NCI-H2196 (cell line): ENCODE measurements around the gene PMPCA.
A peak's percentile ranks its signal among the peaks of the same experiment; 100 is the strongest.

Source experiments
- DNase-seq: peaks from one replicate; lab custom pipeline; 2025; ENCODE audit not compliant: unreplicated experiment; lab: John Stamatoyannopoulos, UW

The PMPCA gene

DNA sequence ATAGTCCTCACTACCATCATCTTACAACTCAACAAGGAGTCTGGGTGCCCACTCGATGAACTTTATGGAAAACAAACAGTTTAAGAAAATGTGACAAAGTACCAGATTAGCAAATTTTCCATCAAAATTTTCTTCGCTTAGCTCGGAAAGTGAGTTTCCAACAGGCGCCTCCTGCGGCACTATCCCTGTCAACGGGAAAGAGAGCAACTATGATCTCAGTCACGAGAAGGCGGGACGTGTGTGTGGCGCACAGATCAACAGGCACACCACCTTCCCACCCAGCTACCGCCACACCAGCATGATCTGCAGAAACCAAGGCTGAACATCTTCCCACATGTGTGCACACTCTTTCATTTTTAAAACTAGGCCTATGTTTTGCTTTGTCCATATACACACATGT lies 42.9 kb downstream of the PMPCA start:
- no peak for DNase-seq

DNA sequence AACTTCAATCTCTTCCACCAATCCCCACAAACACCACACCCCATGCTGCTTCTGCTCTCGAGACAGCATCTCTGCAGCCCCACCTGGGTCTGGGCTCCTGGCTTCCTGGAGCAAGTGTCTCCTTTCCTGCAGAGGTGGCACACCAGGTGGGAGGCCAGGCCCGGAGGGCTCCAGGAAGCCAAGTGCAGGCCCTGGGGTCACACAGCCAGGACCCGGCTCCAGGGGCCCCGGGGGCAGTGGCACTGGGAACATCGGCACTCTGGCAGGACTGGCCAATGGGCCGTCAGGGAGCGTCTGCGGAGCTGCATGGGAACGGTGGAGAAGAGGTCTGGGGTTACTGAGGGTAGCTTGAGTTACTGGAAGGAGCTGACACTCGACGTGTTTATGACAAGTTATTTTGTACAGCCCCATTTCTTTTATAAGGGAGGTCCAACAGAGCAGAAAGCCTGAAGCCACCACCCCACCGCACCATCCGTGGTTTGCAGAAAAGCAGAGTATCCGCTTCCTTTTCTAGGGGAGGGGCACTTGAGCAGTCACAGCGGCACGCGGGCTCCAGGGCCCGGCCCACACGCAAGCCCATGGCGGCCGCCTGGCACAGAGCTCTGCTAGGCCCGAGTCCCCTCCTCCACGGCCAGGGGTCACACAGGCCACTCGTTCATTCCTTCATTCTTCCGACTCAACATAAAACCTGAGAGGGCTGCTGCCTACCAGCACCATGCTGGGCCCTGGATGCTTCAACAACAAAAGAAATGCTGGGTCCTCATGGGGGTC lies 43.8 kb downstream of the PMPCA start:
- no peak for DNase-seq

DNA sequence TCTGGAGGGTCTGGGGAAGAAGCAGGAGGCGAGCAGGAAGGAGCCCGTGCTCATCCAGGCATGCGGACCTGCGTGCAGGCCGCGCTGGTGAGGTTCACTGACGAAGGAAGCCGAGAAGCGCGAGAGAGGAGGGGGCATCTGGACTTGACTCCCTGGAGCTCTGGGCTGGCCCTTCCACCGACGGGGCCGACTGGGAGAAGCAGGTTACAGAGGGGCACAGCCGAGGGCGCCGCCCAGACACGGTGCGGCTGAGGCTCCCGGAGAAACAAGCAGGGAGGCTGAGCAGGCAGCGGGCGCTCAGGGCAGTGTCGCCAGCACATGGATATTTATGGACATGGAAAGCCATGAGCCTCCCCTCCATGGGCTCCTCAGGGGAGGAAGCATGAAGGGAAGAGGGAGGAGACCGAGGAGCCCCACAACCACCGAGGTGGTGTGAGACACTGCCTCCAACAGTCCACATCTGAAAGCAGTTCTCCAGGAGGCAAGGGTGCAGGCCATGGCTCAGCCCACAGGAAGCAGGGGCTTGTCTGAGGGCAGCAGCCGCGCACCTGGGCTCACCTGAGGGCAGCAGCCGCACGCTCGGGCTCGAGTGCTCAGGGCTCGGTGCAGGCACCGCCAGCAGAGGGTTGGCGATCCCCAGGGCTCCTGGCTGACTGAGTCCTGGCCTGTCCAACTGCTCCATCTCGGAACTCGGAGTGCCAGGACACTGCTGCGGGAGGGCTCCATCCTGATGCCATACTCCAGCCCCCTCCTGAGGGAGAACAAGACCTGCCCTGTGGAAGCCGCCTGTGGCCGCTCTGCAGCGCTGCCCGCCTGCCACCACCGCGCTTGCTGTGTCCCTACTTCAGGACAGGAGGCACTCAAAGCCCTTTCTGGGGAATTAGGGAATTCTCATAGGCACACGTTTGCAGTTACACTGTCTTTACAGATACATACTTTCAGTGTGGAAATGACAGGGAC lies 44.9 kb downstream of the PMPCA start:
- DNase-seq: no peak

DNA sequence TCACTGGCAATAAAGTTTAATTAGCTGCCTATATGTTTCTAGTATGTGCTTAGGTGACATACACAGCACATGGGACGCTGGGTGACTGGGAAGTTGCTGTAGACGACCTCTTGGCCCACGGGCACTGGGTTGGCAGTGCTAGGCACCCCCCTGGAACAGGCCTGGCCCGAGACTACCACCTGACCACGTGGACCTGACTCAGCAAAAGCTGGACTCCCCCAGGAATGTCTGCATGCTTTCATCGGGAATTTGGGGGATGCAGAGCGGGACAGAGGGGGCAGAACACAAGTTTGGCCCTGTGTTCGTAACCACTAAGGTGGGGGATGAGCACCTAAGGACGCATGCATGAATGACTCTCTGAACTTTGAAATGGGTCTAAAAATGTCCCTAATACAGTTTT lies 45.8 kb downstream of the PMPCA start:
- DNase-seq: no peak

DNA sequence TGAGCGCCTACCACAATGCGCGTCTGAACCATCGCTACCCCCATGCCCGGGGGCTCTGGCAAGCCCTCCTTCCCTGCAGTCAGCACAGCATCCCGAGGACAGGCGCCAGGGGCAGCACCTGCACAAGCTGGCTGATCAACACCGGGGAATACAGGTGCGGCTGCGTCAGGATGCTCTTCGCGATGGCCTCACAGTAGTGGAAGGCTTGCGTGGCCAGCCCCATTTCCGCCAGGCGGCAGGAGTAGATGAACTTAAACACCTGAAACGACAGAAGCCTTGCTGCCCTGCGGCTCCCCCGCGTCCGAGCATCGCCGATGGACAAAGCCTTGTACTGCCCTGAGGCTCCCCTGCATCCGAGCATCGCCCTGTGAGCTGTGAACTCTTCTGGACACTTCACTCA lies 46.9 kb downstream of the PMPCA start:
- DNase-seq: no peak

DNA sequence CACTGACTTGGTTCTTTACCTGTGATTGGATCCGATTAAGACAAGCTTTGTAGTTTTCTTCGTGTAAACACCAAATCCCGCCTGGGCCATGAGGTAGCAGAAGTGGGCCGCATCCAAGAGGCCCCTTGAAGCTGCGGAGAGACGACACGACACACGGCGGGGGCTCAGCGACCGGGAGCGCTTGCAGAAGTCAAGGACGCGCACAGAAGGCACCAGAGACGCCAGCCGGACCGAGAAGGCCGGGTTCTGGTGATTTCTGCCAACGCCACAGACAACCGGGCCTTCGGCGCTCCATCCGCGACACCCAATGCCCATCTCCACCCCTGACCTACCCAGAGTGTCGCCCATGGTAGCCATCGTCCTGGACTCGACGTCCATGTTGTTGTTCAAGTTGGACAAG lies 49.0 kb downstream of the PMPCA start:
- DNase-seq: no peak

DNA sequence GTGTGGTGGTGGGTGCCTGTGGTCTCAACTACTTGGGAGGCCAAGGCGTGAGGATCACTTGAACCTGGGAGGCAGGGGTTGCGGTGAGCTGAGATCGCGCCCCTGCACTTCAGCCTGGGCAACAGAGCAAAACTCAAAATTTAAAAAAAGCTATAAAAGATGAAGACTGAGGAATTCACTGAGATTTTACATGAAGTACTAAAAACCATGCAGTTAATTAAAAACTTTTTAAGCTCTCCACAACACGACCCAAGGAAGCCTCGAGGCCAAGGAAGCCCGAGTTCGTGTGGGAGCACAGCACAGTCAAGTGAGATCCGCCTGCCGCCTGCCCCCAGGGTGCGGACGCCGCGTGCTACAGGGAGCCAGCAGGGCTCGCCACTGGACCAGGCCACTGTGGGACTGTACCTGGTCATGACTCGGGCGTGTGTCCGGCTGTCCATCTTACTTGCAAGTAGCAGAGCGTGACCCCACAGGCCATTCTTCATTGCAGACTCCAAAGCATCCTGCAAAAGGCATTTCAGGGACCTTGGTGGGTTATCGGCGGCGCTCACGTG lies 50.4 kb downstream of the PMPCA start:
- DNase-seq: no peak

DNA sequence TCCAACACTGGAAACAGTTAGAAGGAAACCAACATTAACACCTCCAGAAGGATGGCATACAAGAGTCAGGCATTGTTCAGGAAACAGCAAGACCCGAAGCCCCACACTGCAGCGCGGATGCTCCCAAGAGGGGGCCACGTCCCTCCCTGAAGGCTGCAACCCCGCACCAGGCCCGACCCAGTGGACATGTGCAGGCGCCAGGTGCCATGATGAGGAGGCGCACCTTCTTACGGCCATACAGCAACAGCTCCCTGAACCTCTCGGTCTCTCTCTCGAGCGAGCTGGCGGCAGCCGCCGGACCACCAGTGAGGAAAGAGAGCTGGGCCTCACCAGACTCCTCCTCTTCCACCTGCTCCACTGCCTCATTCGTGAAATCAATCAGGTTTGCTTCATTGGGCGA lies 52.2 kb downstream of the PMPCA start:
- no peak for DNase-seq

DNA sequence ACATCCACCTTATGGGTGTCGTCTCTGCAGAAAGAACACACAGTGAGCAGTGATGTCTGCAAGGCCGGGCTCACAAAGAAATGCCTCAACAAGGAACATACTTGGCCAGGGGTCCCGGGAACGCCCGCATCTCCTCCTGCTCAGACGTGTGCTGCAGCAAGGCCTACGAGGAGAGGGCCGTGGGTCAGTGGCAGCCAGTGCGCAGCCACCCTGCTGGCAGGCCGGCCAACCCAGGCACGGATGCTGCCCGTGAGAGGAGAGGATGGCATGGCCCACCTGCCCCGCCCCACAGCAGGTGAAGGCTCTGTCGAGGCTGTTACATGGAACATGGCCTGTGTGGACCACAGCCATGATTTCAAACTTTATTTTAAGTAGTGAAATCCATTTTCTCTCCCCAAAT lies 53.1 kb downstream of the PMPCA start:
- no peak for DNase-seq

DNA sequence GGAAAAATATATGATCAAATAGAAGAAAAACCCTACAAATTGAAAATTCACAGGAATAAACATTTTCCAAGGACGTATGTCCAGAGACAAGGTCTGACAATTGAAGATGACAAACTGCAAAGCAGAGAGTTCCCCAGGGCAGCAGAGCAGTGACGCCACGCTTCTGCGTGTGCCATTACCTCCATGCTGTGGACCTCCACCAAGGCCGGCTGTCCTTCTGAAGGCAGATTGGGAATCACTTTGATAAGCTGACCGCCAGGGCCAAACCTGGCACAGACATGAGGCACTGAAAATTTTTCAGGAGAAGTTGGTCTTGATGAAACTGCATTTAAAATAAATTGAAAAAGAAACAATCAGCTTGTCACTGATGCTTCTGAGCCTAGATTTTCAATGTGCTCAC lies 53.8 kb downstream of the PMPCA start:
- no peak for DNase-seq

DNA sequence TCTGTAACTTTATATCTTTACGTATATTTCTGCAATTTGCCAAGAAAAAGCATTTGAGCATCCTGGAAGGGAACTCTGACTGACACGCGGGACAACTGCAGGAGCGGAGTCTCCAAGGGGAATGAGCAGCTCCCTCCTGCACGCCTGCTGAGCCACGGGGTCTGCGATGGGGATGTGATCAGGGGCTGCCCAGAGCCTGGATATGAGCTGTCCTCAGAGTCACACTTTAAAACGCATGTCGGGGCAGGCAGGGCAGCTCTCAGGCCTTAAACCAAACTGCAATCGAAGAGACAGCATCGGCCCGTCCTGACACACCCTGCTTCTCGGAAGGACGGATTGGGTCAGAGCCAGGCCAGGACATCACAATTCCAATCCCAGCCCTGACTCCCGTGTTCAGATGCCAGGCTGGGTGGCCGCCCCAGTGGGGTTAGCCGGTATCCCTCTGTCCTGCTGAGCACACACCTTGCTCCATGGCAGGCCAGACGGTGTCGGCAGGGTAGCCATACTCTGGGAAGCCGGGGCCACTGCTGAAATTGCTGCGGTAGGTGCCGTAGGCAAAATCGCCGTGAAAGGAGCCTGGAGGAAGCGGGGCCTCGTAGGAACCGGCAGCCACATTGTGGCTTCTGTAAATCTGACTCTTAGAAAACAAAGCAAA lies 55.2 kb downstream of the PMPCA start:
- DNase-seq: no peak

DNA sequence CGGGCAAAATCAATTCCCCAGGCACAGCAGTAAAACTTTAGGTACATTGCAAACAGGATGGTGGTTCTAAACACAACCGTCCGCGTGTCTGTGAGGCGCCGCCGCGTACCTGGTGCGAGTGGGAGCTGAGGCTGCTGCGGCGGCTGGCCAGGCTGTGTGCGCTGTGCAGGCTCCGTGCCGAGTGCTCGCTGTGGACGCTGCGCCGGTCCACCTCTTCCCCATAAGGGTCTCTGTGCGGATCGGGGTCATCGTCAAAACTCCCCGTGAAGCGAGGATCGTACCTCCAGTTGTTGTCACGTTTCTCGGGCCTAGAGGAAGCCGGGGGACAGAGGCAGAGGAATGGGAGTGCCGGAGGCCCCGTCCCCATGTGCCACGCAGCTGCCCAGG lies 55.7 kb downstream of the PMPCA start:
- DNase-seq: no peak

DNA sequence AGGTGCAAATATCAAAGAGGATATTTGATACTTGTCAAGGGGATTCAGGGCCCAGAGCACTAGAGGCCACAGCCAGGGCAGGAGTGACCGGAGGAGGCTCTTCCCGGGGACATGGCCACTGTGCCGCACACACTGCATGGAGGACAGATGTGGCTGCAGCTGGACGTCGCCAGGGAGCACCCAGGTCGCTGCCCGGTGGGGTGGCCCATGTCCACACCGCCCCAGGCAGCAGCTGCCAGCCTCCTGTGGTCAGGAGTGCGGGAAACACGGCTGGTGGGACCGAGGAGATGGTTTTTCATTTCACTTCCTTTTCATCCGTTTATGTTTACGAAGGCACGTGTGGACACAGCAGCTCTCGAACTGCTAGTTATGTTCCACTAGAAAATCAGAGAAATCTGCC lies 57.3 kb downstream of the PMPCA start:
- DNase-seq: peak; percentile 32

DNA sequence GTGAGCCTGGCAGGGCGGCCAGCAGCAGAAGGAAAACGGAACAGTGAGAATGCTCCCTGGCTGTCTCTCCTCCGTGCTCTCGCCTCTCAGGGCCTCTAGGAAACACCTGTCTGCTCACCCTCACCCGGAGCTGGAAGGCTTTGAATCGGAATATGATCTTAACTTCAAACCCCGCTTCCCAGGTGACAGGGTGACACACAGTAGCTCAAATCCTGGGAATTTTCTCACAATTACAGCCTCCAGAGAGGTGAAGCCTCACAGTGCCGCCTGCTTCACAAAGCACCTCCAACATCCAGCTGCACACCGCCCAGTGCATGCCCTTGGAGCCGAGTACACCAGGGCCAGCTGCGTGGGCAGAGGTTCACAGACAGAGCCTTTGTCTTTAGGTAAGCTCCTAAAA lies 59.9 kb downstream of the PMPCA start:
- DNase-seq: no peak

DNA sequence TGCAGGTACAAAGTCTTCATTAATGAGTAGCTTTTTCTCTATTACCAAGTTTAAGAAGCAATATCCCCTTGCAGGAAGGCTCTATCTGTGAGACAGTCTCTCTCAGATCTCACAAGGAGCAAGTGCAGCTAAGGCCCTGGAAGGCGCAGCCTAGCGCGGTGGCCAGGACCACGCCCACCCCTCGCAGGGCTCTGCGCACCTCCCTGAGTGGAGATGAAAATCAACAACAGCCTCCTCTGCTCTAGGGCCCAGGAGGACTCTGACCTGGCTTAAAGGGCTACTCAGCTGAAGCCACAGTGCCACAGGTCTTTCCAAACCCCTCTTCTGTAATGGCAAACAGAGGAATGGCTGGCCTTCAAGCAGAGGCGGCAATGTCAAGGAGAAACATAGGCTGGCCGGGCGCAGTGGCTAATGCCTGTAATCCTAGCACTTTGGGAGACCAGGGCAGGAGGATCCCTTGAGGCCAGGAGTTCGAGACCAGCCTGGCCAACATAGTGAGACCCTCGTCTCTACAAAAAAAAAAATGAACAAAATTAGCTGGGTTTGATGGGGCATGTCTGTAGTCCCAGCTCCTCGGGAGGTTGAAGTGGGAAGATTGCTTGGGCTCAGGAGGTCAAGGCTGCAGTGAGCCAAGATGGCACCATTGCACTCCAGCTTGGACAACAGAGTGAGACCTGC lies 60.5 kb downstream of the PMPCA start:
- DNase-seq: no peak

DNA sequence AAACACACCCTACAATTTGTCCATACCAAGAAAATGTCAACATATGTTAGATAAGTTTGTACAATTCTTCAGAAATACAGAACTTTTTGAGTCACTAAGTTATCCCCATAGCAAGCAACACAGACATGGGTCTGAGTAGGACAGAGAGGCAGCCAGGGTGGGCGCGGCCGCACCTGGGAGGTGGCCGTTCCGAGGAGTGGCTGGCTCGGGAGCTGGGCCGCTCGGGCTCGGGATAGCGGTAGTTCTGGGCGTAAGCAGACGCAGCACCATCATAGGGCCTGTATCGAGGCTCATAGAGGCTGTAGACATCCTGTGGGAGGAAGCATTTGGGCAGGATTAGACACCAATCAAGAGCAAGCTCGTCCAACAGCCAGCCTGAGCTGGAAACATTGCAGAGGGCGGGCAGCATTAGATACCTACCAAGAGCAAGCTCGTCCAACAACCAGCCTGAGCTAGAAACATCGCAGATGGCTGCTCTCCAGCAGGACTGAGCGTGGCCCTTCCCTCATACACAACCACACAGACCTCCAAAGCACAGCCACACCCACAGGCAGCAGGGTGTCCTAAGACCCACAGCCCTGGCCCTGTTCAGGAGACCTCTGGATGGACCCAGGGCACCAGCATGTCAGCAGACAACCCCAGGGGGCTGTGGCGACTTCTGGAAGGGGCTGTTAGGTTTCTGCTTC lies 61.5 kb downstream of the PMPCA start:
- DNase-seq: no peak

DNA sequence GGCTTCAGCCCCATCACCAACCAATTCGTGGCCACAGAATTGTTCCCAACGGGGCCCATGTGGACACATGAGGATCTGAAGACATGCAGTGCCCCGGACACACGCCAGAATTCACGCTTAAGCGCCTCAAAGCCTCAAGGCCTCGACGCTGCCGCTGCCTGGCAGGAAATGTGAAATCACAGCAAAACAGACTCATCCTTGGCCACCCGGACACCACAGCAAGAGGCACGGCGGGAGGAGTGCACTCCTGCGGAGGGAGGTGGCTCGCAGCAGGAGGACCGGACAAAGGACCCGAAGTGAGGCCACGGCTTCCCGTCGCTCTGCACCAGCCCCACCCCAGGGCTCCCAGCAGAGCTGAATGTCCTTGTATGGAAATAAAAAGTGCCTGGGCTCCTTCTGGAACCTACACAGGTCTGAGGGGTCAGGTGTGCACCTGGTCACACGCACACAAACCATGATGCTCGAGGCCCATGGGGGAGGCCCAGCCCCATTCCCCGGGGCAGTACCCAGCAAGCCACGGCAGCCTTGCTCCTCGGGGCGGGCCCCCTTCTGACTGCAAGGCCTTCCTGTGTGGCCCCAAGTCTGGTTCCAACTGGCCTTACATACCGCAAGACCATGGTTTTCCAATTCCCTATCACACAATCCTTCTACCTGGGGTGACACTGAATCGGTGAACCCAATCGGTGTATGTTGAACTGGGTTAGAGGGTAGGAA lies 62.3 kb downstream of the PMPCA start:
- no peak for DNase-seq

DNA sequence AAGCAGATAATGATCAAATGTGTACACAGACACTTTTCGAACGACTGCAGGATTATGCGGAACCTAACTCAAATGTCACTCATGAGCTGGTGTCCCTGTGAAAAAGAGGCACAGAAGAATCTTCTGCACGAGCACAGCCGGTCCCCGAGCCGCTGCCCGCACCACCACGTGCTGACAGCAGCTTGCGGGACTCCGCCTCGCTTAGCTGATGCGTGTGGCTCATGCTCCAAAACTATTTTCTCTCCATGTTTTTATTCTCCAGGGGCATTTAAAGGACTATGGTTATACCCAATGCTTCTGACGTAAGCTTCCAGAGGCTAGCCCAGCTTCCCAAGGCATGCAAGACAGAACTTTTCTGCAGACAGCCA lies 62.9 kb downstream of the PMPCA start:
- no peak for DNase-seq
